K562 treated with DMSO at 1 percent for 12 hours (cell line): Measurements from ENCODE around the gene ALG10. TPM values are rescaled to one million over a fixed set of nuclear protein-coding genes. Genes with fewer than 3 reads are reported as not detected.

Source experiments
- total RNA-seq: library from RNA; unstranded; fragments of 300-600 nt; gene quantifications from 2 replicates; pipeline ENCODE4 v1.2.3, GENCODE V29; 2022; ENCODE audit not compliant: insufficient read depth

The ALG10 gene, protein sequence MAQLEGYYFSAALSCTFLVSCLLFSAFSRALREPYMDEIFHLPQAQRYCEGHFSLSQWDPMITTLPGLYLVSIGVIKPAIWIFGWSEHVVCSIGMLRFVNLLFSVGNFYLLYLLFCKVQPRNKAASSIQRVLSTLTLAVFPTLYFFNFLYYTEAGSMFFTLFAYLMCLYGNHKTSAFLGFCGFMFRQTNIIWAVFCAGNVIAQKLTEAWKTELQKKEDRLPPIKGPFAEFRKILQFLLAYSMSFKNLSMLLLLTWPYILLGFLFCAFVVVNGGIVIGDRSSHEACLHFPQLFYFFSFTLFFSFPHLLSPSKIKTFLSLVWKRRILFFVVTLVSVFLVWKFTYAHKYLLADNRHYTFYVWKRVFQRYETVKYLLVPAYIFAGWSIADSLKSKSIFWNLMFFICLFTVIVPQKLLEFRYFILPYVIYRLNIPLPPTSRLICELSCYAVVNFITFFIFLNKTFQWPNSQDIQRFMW
- total RNA-seq: 0.58 and 8.6 TPM in 2 replicates

DNA sequence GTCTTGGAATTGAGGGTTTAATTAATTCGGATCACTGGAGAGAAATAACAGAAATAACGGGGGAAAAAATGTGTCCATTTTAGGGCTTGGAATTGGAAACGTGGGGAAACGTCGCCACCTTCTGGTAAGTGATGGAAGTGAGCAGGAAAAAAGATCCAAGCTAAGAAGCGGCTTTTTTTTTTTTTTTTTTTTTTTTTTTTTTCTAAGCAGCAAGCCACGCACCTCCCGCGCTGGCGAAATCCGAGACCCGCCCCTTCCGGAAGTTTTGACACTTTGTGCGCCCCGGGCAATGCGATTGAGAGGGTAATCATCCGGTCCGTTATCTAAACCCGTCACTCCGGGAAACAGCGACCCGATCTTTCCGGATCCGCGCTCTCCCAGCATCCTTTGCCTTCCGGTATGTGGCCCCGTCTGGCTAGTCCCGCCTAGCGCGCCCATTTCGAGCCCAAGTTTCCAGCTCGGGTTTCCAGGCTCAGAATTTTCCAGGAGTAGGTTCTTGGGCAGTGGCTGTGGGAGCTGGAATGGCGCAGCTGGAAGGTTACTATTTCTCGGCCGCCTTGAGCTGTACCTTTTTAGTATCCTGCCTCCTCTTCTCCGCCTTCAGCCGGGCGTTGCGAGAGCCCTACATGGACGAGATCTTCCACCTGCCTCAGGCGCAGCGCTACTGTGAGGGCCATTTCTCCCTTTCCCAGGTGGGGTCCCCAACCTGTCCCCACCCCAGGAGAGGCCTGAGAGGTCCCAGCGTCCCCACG lies at the start of gene ALG10:
TSS of gene ALG10 (plus strand) at position 418 of the 752 bp plus-strand sequence. CDS start at position 522, 104 bp downstream.

